PC-3 (cell line): ENCODE data around the gene NLGN4X. TPM values are rescaled to one million over a fixed set of nuclear protein-coding genes. Genes with fewer than 3 reads are reported as not detected.

Experiments
- ATAC-seq: fragments of 200-7000 bp; cut with Tn5 transposase; 2 replicates; pipeline ENCODE4 v1.9.1; 2020; ENCODE audit warnings: mild to moderate bottlenecking, moderate library complexity
- BruUV-seq: library from RNA; stranded (reverse); fragments of 400-500 nt; replicated peaks from 2 replicates; lab custom pipeline; 2021; lab: Mats Ljungman, UMichigan
- CTCF ChIA-PET: fragments of 300-600 bp; sonication (Branson Sonifier 250); formaldehyde crosslinking; loops from one replicate; lab custom pipeline; 2022; ENCODE audit warnings: antibody characterized with exemption; lab: Charles Lee
- POLR2A ChIA-PET: fragments of 300-600 bp; sonication (Branson Sonifier 250); formaldehyde crosslinking; loops from one replicate; lab custom pipeline; 2022; ENCODE audit warnings: antibody characterized with exemption; ENCODE audit not compliant: unreplicated experiment; lab: Charles Lee
- DNase-seq: peaks from one replicate; pipeline ENCODE4 v3.0.0-alpha.2; 2015
- H2AFZ ChIP-seq: fragments of 300-600 bp; sonication (generic); 2 replicates; pipeline ENCODE4 v1.6.0; 2016; ENCODE audit warnings: antibody characterized with exemption, low read length
- H3F3A ChIP-seq: fragments of 300-600 bp; sonication (generic); one replicate; pipeline ENCODE4 v1.6.0; 2017; ENCODE audit warnings: antibody characterized with exemption, low read length, control low read depth, mild to moderate bottlenecking; ENCODE audit not compliant: unreplicated experiment
- H3K27ac ChIP-seq: fragments of 300-600 bp; sonication (generic); 2 replicates; pipeline ENCODE4 v1.5.1; 2016; ENCODE audit warnings: mild to moderate bottlenecking, low read length
- H3K27me3 ChIP-seq: fragments of 300-600 bp; sonication (generic); 2 replicates; pipeline ENCODE4 v1.6.1; 2016; ENCODE audit warnings: low read length, mixed read lengths
- H3K36me3 ChIP-seq: fragments of 300-600 bp; sonication (generic); 2 replicates; pipeline ENCODE4 v1.6.1; 2016; ENCODE audit warnings: low read depth, mixed run types, low read length, mixed read lengths
- H3K4me1 ChIP-seq: fragments of 300-600 bp; sonication (generic); 2 replicates; pipeline ENCODE4 v1.5.1; 2016; ENCODE audit warnings: low read length; ENCODE audit not compliant: insufficient read depth
- H3K4me2 ChIP-seq: fragments of 300-600 bp; sonication (generic); 2 replicates; pipeline ENCODE4 v1.6.0; 2016; ENCODE audit warnings: low read length
- H3K4me3 ChIP-seq: fragments of 300-600 bp; sonication (generic); 2 replicates; pipeline ENCODE4 v1.5.1; 2016; ENCODE audit warnings: mild to moderate bottlenecking, low read length, mixed read lengths
- H3K79me2 ChIP-seq: fragments of 300-600 bp; sonication (generic); 2 replicates; pipeline ENCODE4 v1.6.1; 2017; ENCODE audit warnings: low read length, mixed read lengths
- H3K9ac ChIP-seq: fragments of 300-600 bp; sonication (generic); 2 replicates; pipeline ENCODE4 v1.6.0; 2016; ENCODE audit warnings: mild to moderate bottlenecking, low read length
- H3K9me2 ChIP-seq: fragments of 300-600 bp; sonication (generic); replicated peaks from 2 replicates; pipeline ENCODE4 v1.6.1; 2016; ENCODE audit warnings: mixed run types, low read length, mixed read lengths
- H3K9me3 ChIP-seq: fragments of 300-600 bp; sonication (generic); 2 replicates; pipeline ENCODE4 v1.6.1; 2016; ENCODE audit warnings: low read length, mixed read lengths
- H4K20me1 ChIP-seq: fragments of 300-600 bp; sonication (generic); 2 replicates; pipeline ENCODE4 v1.6.1; 2016; ENCODE audit warnings: low read length, mixed read lengths
- CTCF ChIP-seq: fragments of 300-600 bp; sonication (generic); conservative IDR thresholded peaks from 2 replicates; pipeline ENCODE4 v1.5.1; 2017; ENCODE audit warnings: antibody characterized with exemption, low read depth, mild to moderate bottlenecking, low read length
- EZH2 ChIP-seq: fragments of 300-600 bp; sonication (generic); IDR thresholded peaks from one replicate; pipeline ENCODE4 v1.6.1; 2017; ENCODE audit warnings: antibody characterized with exemption, mild to moderate bottlenecking, low read length; ENCODE audit not compliant: unreplicated experiment
- EZH2phosphoT487 ChIP-seq: fragments of 300-600 bp; sonication (generic); IDR thresholded peaks from 2 replicates; pipeline ENCODE4 v1.6.1; 2018; ENCODE audit warnings: mild to moderate bottlenecking, antibody characterized with exemption, low read length, borderline replicate concordance
- intact Hi-C: fragments of 100-400 bp; cut with micrococcal nuclease; formaldehyde crosslinking; loops from 2 replicates; pipeline ENCODE4 v1.9.0; 2023
- total RNA-seq: library from RNA; depleted of rRNA; stranded (reverse); fragments of >200 nt; gene quantifications from 2 replicates; pipeline ENCODE4 v1.2.3, GENCODE V29; 2014

The NLGN4X gene
- total RNA-seq, 1 experiment from 2014 or later, result not detected

- no TSS peak for BruUV-seq
- no peaks in the 10 kb centered on the region for H3F3A ChIP-seq
- H3K9ac ChIP-seq, result no peak overlapping the region
- H4K20me1 ChIP-seq, result no peaks in the 10 kb centered on the region
- no peaks in the 10 kb centered on the region for H3K9me3 ChIP-seq
- POLR2A ChIA-PET, result no interaction called here
- no peak overlapping the region for H3K27ac ChIP-seq
- no peak for DNase-seq
- no peak overlapping the region for H3K4me2 ChIP-seq
- intact Hi-C loops, result no loop called here
- H3K4me1 ChIP-seq, result no peaks in the 10 kb centered on the region
- no peak overlapping the region for H3K4me3 ChIP-seq
- H3K36me3 ChIP-seq, result no peaks in the 10 kb centered on the region
- H2AFZ ChIP-seq, result no peak overlapping the region
- no peak for ATAC-seq
- CTCF ChIA-PET, result no interaction called here
- H3K9me2 ChIP-seq, result no peaks in the 10 kb centered on the region
- H3K27me3 ChIP-seq, result no peaks in the 10 kb centered on the region
- TF ChIP-seq EZH2phosphoT487 (no peak), EZH2 (no peak), CTCF (no peak)
- H3K79me2 ChIP-seq, result no peaks in the 10 kb centered on the region
Observed at GRCh38 chrX:6159468-6159867, 69.2 kb downstream of the NLGN4X start.

- ChIA-PET CTCF (no interaction called here), POLR2A (no interaction called here)
- Histone ChIP-seq H2AFZ (no peak overlapping the region), H3K4me1 (no peaks in the 10 kb centered on the region), H3K9me3 (no peaks in the 10 kb centered on the region), H3K27me3 (no peaks in the 10 kb centered on the region), H3K27ac (no peak overlapping the region), H3K9me2 (no peaks in the 10 kb centered on the region), H3K36me3 (no peaks in the 10 kb centered on the region), H3K79me2 (no peaks in the 10 kb centered on the region), H3K4me3 (no peak overlapping the region), H3K9ac (no peak overlapping the region), H4K20me1 (no peaks in the 10 kb centered on the region), H3K4me2 (no peak overlapping the region), H3F3A (no peaks in the 10 kb centered on the region)
- no peak for ATAC-seq
- intact Hi-C loops, result no loop called here
- TF ChIP-seq CTCF (no peak), EZH2 (no peak), EZH2phosphoT487 (no peak)
- no TSS peak for BruUV-seq
- DNase-seq, result no peak
Observed at GRCh38 chrX:6151971-6152370, 76.7 kb downstream of the NLGN4X start.

- H2AFZ ChIP-seq, result no peak overlapping the region
- intact Hi-C loops, result no loop called here
- H3K9me3 ChIP-seq, result no peaks in the 10 kb centered on the region
- no TSS peak for BruUV-seq
- no peaks in the 10 kb centered on the region for H3K9me2 ChIP-seq
- no peak overlapping the region for H3K9ac ChIP-seq
- ATAC-seq (no peak), DNase-seq (no peak)
- H3F3A ChIP-seq, result no peaks in the 10 kb centered on the region
- H3K79me2 ChIP-seq, result no peaks in the 10 kb centered on the region
- no peak overlapping the region for H3K4me3 ChIP-seq
- TF ChIP-seq CTCF (no peak), EZH2 (no peak), EZH2phosphoT487 (no peak)
- no peaks in the 10 kb centered on the region for H3K27me3 ChIP-seq
- H3K4me1 ChIP-seq, result no peaks in the 10 kb centered on the region
- no peaks in the 10 kb centered on the region for H3K36me3 ChIP-seq
- H3K4me2 ChIP-seq, result no peak overlapping the region
- no peak overlapping the region for H3K27ac ChIP-seq
- H4K20me1 ChIP-seq, result no peaks in the 10 kb centered on the region
- ChIA-PET POLR2A (no interaction called here), CTCF (no interaction called here)
Observed at GRCh38 chrX:6149060-6149872, 79.4 kb downstream of the NLGN4X start.
